ENCODE data around the gene CXCL16.

The CXCL16 gene

GRCh38 chr17:4748686-4749085 is 9.0 kb upstream of the CXCL16 start:
- DNase-seq, result no peak

DNA sequence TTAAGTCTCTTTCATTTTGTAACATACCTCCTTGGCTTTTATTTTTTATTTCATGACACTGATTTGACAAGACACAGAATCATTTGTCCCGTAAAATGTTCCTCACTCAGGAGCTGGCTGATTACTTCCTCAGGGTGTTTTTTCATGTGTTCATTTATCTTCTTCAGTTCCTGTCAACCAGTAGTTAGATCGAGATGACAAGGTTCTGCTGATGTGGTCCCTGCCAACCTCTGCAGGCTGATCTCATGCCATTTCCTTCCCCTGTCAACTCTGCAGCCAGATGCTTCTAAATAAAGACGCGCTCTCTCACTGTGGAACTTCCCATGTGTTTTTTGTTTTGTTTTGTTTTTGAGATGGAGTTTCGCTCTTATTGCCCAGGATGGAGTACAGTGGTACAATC is 8.1 kb upstream of the CXCL16 start:
- no peak for DNase-seq

- DNase-seq, result no peak
These were observed 5.6 kb upstream of the CXCL16 start for GRCh38 chr17:4744999-4745969.

- DNase-seq, result no peak
These were observed 4.2 kb upstream of the CXCL16 start for GRCh38 chr17:4743898-4744297.

DNA sequence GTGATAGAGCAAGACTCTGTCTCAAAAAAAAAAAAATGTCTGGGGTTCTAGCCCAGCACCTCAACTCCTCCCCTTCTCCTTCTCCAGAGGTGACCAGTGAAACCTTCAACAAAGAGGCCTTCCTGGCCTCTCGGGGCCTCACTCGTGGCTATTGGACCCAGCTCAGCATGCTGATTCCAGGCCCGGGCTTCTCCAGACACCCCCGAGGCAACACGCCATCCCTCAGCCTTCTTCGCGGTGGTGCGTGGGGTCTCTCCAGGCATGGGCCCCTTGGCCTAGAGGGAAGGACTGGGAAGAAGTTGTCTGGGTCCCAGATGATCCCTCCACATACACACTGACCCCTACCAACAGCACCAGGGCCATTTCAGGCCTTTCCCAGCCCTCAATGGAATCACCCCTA is 3.5 kb upstream of the CXCL16 start:
- DNase-seq, result no peak

DNA sequence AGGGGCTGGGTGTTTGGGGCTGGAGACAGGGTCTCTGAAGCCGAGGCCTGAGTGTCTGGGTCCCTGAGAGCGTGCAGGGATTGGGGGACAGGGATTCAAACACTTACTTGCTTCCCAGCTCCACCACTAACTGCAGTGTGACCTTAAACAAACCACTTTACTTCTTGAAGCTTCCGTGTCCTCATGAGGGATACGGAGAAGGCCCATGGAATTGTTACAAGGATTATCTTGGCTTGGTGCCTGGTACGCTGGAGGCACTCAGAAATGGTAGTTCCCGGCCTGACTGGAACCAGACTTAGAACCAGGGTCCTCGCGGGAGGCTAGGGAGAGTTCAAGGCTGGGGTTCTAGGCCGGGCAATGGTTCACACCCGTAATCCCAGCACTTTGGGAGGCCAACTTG is 2.9 kb upstream of the CXCL16 start:
- DNase-seq, result no peak

GRCh38 chr17:4742133-4742532 is 2.4 kb upstream of the CXCL16 start:
- no peak for DNase-seq

- no peak for DNase-seq
These were observed 1.8 kb upstream of the CXCL16 start for GRCh38 chr17:4741544-4741943.

DNA sequence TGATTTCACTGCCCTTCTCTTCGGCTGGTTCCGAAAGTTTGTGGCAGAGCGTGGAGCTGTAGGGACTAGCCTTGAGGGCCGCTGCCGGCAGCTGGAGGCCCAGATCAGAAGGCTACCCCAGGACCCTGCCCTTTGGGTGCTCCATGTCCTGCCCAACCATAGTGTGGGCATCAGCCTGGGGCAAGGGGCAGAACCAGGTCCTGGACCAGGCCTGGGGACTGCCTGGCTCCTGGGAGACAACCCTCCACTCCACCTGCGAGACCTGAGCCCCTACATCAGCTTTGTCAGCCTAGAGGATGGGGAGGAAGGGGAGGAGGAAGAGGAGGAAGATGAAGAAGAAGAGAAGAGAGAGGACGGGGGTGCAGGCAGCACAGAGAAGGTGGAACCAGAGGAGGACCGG is 856 bp upstream of the CXCL16 start:
- DNase-seq, result no peak

DNA sequence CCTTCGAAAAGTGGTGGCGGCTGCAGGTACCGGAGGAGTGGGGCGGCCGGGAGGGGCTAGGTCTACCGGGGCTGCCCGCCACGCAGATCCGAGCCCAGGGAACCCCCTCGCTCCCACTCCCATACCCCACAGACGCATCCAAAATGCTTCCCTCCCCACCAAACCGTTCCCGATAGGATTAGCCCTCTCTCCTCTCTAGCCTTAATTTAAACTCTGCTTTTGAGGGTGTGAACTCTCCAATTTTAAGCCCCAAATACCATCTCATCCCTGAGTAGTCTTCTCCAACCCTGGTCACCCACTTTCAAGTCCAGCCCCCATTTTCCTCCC is 260 bp upstream of the CXCL16 start:
- DNase-seq, result no peak

GRCh38 chr17:4738136-4739121 is 1.3 kb downstream of the CXCL16 start:
- DNase-seq, result no peak

- no peak for DNase-seq
These were observed 3.7 kb downstream of the CXCL16 start for GRCh38 chr17:4735876-4736651.

DNA sequence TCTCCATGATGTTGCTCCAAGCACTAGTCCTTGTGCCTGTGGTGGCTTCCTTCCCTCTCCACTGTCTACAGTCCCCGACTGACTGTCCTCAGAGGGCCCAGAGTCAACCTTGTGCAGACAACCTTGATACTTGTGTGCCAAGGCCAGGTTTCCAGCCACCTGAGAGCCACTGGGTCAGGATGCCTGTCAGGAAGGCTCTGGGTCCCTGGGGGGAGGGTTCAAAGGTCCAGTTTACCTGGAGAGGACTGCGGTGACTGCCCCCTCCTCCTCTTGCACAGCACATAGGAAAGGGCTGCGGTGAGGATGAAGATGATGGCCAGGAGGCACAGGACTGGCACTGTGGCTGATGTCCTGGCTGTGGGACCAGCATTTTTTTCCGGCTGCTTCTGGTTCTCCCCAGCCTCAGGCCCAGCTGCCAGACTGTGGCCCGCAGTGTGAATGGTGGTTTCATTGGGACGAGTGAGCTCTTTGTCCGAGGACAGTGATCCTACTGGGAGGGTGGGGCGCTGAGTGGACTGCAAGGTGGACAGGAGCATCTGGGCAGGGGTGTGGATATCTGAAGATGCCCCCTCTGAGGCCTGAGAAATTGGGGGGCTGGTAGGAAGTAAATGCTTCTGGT is 4.8 kb downstream of the CXCL16 start:
- DNase-seq, result no peak

- DNase-seq, result no peak
These were observed 6.6 kb downstream of the CXCL16 start for GRCh38 chr17:4733073-4733531.

- no peak for DNase-seq
These were observed 11.6 kb downstream of the CXCL16 start for GRCh38 chr17:4728124-4728523.

DNA sequence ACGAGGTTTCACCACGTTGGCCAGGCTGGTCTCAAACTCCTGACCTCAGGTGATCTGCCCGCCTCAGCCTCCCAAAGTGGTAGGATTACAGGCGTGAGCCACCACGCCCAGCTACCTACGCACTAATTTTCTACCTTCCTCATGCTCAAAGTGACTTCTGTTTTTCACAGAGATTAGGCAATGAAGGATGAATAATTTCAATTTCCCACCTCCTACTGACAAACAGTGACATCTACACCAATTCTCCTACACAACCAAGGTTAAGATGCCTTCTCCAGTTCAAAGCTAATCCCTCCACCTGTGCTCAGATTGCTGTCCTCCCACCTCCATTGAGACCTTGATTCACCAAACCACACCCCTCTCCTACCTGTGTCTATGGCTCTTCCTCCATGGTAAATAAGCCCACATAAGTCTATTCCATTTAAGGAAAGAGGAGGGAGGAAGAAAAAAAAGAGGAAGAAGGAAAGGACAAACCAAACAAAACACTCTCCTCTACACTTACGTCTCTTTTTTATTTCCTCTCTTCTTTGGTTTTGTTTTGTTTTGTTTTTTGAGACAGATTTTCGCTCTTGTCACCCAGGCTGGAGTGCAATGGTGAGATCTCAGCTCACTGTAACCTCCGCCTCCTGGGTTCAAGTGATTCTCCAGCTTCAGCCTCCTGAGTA is 13.9 kb downstream of the CXCL16 start:
- no peak for DNase-seq

- DNase-seq, result no peak
These were observed 15.1 kb downstream of the CXCL16 start for GRCh38 chr17:4724650-4725049.

DNA sequence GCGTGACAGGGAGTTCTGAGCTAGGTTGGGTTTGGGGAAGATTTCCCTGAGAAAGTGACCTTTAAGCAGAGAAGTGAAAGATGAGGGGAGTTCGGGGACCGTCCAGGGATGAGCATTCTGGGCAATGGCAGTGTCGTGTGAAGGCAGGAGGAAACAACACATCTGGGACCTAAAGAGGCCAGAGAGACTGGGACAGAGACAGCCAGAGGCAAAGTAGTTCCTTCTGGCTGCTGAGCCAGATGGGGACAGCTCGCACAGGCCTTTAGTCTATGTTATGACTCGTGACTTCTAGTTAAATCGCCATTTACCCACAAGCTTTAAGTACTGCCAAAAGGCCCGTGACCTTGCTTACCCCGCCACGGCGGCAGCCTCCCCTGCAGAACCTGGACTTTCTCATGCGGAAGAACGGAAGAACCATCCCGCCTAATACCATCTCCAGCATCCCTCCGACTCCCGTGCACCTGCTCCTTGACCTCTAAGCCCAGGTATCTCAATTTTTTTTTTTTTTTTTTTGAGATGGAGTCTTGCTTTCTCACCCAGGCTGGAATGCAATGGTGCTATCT is 17.0 kb downstream of the CXCL16 start:
- DNase-seq, result no peak

- no peak for DNase-seq
These were observed 18.3 kb downstream of the CXCL16 start for GRCh38 chr17:4721203-4722135.

- no peak for DNase-seq
These were observed 18.9 kb downstream of the CXCL16 start for GRCh38 chr17:4720787-4721186.

All from cortex of kidney (tissue), 1 donor.